Testis (tissue), 2 donors: ENCODE results near the gene FERMT3.

ENCODE experiments used
- POLR2A ChIP-seq: fragments of 450-650 bp; IDR thresholded peaks from one replicate; pipeline ENCODE4 v1.6.1; 2017; ENCODE audit warnings: antibody characterized with exemption, mild to moderate bottlenecking, moderate library complexity
- TF ChIP-seq, protein P1 (sequence below), 3 experiments: fragments of 450-650 bp in 2 of 3; fragments of 200-600 bp in 1 of 3; sonication (generic) in 1 of 3; IDR thresholded peaks; one replicate each; pipeline ENCODE4 v1.5.1; 2016 to 2019; ENCODE audit warnings: antibody characterized with exemption in 3 of 3, mild to moderate bottlenecking in 2 of 3, moderate library complexity in 1 of 3

DNA sequence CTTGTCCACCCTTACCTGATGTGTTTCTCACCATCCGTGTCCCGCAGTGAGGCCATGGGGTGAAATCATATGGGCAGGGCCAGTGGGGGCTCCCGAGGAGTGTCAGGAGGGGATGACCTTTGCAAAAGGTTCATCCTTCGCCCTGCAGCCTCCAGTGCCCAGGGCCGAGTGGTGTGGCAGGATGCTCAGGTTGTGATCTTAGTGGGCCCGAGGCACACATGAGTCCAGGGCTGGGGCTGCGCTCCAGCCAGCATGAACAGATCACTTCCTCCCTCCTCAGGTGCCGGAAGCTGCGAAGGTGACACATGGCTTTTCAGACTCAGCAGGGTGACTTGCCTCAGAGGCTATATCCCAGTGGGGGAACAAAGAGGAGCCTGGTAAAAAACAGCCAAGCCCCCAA is 31.6 kb downstream of the FERMT3 start:
- TF ChIP-seq, protein P1, sequence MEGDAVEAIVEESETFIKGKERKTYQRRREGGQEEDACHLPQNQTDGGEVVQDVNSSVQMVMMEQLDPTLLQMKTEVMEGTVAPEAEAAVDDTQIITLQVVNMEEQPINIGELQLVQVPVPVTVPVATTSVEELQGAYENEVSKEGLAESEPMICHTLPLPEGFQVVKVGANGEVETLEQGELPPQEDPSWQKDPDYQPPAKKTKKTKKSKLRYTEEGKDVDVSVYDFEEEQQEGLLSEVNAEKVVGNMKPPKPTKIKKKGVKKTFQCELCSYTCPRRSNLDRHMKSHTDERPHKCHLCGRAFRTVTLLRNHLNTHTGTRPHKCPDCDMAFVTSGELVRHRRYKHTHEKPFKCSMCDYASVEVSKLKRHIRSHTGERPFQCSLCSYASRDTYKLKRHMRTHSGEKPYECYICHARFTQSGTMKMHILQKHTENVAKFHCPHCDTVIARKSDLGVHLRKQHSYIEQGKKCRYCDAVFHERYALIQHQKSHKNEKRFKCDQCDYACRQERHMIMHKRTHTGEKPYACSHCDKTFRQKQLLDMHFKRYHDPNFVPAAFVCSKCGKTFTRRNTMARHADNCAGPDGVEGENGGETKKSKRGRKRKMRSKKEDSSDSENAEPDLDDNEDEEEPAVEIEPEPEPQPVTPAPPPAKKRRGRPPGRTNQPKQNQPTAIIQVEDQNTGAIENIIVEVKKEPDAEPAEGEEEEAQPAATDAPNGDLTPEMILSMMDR (IDR thresholded peaks at IDR 0.05) = no peak
- no peak for TF ChIP-seq POLR2A
